GM19328 (cell line): ENCODE results near the gene TOR1AIP2.
"Not testable (repeated sequence)": the region's sequence is repeated elsewhere in the genome, so short reads cannot be mapped to it uniquely, and the experiment has no call there.

Source experiments
- ATAC-seq: cut with Tn5 transposase; IDR thresholded peaks from one replicate; pipeline ENCODE4 v1.9.1; 2021; ENCODE audit warnings: mild to moderate bottlenecking, moderate library complexity; ENCODE audit not compliant: unreplicated experiment

Gene TOR1AIP2

DNA sequence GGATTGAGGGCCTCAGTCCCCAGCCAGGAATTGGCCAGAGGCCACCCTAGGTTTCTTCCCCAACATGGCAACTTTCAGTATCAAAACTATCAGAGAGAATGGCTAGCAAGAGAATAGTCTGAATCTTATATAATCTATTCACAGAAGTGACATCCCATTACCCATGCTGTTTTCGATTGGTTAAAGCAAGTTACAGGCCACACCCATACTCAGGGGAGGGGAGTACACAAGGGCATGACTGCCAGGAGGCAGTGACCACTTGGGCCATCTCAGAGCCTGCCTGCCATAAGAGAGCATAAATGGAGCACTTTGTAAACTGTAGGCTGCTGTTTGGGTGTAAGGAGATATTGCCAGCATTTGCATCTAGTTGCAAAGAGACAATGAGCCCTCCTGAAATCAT is 69.1 kb downstream of the TOR1AIP2 start:
- ATAC-seq = no peak

DNA sequence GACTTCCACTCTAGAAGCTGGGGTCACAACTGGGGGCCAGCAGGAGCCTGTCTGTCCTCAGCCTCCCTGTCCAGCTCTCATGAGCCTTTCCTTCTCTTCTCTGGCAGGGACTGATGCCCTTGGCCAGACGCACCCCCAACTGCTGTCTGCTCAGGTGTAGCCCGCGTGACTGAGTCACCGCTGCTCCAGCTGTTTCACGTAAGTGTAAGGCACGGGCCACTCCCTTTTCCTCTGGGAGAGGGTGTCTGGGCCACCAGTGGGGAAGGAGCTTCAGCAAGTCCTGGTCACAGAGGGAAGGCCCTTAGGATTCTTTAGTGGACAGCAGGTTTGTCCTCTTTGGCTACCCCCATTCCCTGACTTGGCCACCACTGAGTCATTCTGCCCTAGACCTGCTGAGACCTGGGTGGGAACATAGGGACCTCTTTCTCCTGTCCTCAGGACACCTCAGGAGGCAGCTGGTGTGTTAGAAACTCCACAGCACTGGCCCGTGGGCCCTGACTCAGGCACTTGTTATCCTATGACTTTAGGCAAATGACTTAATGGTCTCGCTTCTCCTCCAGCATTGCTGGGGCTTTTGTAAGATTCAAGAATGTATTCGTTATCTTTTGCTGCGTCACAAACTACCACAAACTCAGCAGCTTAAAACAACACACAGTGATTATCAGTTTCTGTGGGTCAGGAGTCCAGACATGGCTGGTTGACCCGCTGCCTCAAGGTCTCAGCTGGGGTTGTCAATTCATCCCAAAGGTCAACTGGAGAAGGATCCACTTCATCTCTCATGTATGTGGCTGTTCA is 69.7 kb downstream of the TOR1AIP2 start:
- no peak for ATAC-seq

DNA sequence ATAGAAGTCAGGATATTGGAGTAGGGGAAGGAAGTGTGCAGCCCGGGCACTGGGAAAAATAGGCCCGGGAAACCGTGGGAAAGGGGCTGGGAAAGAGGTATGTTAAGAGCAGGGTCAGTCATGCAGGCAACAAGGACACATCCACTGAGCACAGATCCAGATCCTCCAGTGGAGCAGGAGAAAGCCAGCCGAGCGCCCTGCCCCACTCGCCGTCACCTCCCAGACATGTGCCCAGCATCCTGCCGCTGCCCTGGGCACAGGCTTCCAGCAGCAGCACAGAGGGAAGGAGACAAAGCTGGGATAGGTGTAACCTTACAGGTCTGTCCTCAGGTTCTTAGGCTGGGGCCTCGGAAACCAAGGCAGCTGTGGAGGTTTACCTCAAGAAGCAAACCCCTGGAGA is 70.3 kb downstream of the TOR1AIP2 start:
- no peak for ATAC-seq

DNA sequence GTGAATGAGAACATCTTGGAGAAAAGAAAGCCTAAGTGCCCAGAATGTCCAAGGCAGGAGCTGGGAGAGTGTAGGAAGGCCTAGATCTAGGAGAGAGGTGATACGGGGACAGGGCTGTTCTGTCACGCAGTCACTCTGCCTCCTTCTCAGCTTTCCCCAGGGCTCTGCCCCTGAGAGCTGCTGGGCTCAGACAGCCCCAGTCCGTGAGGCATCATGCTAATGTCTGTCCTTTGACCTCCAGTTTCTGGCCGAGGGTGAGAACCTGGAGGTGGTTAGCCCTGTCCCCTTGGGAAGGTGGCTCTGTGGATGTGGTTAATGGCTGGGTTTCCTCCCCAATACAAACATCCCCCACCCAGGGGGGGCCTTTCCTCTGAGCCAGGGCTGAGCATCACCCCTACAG is 71.3 kb downstream of the TOR1AIP2 start:
- no peak for ATAC-seq

DNA sequence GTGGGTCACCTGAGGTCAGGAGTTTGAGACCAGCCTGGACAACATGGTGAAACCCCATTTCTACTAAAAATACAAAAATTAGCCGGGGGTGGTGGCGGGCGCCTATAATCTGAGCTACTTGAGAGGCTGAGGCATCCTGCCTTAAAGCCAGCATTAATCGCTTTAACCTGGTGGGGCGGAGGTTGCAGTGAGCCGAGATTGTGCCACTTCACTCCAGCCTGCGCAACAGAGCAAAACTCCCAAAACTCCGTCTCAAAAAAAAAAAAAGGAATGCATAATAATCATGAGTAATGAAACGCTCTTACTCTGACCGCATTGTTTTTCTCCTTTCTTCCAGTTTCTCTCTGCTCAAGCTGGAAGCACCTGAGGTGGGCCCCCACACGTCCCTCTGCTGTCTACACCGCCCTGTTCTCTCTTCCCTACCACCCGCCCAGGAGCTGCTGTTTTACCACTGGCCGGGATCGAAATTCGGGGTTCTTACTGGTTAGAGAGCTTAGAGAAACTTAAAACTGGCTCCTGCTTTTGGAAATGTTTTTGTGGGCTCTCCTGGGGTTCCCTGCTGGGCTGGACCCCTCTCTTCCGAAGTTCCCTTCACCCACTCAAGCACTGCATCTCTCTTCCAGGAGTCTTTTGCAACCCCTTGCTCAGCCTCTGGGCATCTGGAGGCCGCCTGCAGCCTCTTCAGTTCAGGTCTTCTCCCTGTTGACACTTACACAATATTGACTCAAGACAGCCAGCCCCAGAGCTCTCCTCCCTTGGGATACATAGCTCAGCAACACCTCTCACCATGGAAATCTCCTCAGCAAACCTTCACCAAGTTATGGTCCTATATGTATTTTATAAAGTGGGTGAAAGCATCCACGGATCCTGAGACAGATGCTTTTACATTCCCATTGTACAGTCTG is 72.1 kb downstream of the TOR1AIP2 start:
- ATAC-seq = no peak

DNA sequence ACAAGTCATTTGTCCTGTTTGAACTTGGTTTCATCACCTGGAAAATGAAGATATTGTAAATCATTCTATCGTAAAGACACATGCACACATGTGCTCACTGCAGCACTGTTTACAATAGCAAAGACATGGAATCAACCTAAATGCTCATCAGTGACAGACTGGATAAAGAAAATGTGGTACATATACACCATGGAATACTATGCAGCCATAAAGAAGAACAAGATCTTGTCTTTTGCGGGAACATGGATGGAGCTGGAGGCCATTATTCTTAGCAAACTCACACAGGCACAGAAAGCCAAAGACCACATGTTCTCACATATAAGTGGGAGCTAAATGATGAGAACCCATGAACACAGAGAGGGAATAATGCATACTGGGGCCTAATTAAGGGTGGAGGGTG is 73.2 kb downstream of the TOR1AIP2 start:
- ATAC-seq = not testable (repeated sequence)

DNA sequence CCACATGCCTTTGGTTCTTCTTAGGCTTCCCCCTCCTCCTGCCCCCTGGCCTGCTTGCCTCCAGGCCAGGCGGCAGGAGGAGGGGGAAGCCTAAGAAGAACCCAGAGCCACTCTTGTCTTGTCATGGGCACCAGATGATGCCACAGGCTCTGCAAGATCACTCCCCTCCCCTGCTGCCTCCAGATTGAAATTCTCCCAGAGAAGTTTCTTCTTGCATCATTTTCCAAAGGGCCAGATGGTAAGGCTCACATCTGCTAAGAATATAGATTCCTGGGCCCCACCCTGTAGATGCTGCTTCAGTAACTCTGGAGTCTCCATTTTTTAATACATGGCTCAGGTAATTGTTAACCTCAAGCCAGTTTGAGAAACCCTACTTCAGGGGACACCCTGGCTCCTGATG is 73.7 kb downstream of the TOR1AIP2 start:
- no peak for ATAC-seq

DNA sequence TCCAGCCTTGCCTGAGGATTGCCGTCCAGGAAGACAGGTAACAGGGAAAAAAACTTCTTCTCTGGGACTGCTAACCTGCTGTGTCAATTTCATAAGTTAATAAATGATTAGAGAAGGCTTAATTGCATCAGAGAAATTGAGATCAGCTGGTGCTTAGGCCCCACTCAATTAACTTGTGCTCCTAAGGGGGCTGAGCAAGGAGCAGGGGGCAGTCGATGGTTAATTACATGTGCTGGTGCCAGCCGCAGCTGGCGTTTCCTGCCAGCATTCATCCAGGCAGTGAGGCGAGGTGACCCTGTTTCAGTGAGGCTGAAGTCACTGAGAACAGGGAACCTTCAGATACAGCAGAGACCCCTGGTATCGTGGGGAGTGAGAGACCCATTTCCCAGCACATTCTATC is 74.5 kb downstream of the TOR1AIP2 start:
- ATAC-seq = no peak

DNA sequence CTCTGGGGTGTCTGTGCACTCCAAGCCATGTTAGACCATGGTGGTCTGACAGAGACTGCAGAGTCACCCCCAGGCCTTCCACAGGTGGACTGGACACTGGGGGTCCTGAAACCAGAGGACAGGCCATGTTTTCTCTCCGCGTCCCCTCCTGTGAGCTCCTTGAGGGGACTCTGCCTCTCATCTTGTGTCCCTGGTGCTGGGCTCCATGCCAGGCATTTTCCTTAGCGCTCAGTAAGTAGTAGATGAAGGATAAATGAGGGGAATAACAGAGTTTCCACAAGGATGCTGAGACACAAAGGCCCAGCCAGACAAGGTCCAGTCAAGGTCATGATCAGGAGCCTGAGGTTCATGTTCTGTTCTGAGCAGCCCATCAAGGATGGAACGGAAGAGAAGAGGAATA is 77.1 kb downstream of the TOR1AIP2 start:
- no peak for ATAC-seq

DNA sequence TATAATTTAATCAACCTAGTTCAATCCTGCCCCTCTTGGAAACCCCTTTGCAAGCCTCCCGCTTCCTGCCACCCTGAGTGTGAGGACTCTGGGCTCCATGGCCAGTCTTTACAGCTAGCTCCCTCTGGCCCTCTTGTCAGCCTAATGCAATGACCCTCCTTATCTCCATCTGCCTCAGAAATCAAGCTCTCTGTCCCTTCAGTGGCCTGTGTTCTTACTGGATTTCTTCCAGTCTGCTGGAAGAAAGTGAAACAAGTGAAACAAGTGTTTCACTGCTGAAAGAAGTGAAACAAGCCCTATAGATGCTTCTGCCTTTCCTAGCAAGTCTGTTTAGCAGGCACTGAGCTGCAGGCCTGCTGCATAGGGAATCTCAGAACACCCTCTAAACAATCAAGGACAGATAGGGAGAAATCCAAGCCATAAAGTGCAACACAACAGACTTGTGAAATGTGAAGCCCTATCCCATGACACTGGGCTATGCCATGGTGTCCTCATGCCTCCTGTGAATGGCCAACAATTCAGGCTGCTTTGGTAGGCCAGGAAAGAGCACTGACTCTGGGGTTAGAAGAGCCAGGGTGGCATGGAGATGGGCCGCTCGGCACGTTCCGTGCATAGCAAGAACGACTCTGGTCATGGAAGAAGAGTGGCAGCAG is 78.6 kb downstream of the TOR1AIP2 start:
- ATAC-seq = no peak

DNA sequence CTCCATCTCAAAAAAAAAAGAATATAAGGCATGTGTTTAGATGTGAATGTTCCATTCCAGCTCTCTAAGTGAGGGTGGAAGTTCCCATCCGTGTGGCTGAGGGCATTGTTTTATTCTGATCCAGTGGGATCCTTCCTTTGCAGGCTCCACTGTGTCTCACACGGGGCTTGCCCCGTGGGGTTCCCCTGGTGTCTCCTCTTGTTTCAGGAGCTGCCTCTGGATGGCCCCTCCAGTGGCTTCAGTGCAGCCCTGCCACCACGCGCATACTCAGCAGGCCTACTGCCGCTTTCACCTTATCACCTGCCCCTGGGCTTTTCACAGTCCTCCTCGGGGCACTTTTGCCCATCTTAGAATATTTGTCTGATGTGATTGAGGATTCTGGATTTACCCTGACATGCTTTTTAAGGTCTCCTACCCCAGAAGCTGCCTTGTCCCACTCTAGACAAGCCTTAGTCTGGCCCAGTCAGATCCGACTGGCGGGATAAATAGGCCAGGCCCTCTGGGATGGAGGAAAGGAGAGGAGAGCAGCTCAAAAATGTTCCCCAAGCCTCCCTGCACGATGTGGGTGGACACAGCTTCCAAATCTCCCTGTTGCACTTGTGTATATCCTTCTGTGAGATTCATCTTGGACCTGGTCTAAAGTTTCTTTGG is 79.3 kb downstream of the TOR1AIP2 start:
- no peak for ATAC-seq

DNA sequence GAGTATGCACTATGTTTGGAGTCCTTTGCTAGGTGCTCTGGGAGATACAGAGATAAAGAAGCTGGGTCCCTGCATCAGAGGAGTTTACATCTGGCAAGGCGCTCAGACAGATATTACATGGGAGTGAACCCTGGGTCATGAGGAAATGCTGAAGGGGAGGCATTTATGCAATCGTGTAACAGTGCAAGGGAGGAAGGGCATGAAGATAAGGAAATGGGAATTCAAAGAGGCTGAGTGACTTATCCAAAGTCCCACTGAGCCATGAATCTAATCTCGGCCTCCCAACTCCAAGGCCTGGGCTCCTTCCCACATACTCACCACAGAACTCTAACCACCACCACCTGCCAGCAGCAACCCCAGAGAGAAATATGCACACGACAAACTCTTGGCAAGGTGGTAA is 82.9 kb downstream of the TOR1AIP2 start:
- ATAC-seq = no peak

DNA sequence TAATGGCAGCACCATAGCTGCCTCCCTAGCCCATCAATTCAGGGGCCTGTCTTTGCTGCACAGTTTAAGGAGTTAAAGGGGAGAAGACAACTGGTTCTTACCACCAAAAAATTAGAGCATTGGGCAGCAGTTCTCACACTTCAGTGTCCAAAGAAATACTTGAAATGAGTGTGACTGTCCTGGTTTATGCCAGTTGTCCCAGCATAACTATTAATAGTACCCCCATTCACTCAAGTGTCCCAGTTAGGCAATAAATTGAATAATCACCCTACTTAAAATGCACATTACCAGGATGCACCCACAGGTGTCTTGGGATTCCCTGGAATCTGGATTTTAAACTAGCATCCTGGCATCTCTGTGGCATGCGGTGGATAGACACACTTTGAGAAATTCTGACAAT is 83.5 kb downstream of the TOR1AIP2 start:
- ATAC-seq = no peak

DNA sequence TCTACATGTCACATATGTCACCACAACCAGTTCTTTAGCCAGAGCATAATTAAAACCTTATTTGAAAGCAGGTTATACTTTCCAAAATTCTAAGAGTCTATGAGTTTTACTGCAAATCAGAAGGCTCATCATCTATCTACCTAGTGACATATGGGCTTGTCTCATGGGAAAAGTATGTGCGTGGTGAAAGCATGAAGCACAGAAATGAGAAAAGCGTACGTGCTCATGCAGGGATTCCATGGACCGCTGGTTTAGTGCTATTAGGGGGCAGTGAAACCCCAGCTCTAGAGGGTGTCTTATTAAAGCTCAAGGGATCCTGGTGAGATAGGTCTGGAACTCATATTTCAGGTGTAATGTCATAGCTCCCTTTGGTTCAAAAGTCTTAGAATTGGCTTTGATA is 84.3 kb downstream of the TOR1AIP2 start:
- no peak for ATAC-seq
